SH-SY5Y (cell line): ENCODE data around the gene METTL24.

Source experiments
- GATA2 ChIP-seq: IDR thresholded peaks from 2 replicates; pipeline ENCODE4 v1.6.1; 2011; ENCODE audit warnings: mild to moderate bottlenecking, low read depth, low read length
- GATA3 ChIP-seq: IDR thresholded peaks from 2 replicates; pipeline ENCODE4 v1.6.1; 2011; ENCODE audit warnings: low read depth, mild to moderate bottlenecking, low read length, moderate library complexity

DNA sequence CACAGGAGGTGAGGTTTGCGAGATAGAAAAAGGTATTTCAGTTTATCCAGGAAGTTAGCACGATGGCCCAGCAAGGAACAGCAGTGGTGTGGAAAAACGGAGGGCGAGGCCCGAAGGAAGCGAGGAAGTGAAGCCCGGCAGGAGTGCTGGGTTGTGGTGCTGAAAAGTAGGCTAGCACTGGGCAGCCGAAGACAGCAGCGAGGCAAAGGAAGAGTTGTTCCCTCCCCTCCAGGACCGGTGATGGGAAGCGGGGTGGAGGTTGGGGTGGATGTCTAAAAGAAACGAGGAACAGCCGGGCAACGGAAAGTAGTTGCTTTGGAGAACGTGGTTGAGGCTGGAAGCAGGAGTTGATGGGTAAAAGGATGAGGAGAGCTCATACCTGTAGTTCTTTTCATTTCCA, 1.4 kb downstream of the METTL24 start:
- TF ChIP-seq GATA2 (no peak), GATA3 (no peak)
